Ecto neural progenitor cell (in vitro differentiated cells): ENCODE results near the gene RPL7A.
A peak's percentile ranks its signal among the peaks of the same experiment; 100 is the strongest.

Experiments used
- DNase-seq: peaks from one replicate; pipeline ENCODE4 v3.0.0-alpha.2; 2018; ENCODE audit warnings: low spot score

Gene RPL7A

DNA sequence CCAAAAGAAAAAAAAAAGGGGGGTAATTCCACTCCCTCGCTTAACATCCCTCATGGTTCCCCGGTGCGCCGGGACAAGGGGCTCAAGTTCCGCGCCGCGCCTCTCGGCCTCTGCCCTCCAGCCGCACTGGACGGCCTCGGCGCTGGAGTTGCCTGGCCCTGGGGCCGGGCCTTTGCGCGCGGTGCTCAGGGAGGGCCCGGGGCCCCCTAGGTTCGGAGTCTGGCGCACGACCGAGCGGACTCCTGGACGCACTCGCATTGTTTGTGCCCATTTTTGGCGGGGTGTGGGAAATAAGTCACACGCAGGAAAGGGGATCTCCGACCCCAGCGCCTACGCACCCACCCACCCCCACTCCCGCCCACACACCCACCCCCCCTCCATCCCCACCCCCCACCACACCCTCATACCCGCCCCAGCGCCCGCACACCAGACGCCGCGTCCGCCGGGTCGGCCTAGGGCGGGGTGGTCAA lies 468 bp upstream of the RPL7A start:
- peak; percentile 70 for DNase-seq

GRCh38 chr9:133348718-133349573 lies 928 bp downstream of the RPL7A start:
- DNase-seq = no peak

DNA sequence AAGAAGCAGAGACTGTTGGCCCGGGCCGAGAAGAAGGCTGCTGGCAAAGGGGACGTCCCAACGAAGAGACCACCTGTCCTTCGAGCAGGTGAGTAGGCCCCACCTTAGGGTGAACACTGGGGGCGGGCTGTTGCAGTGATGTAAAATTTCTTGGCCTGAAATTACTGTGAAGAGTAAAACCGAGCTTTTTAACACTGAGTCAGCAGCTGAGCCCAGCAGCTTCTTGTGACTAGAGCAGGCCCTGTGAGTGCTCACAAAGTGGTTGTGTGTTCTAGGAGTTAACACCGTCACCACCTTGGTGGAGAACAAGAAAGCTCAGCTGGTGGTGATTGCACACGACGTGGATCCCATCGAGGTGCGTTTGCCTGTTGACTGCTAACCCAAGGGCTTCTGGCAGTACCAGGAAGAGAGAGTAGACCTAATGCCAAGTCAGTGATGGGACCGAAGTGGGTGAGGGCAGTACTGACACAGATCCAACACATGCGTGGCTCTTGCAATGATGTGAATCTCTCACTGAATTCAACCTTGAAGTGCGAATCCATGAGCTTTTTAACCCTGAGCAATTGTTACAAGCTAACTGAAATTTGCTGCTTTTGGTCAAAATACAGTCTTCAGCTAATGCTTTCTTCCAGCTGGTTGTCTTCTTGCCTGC lies 2.1 kb downstream of the RPL7A start:
- no peak for DNase-seq

- DNase-seq = no peak
Measured at GRCh38 chr9:133351526-133351907, 3.5 kb downstream of the RPL7A start.

- peak; percentile 70 for DNase-seq
Measured at GRCh38 chr9:133351908-133352634, 4.1 kb downstream of the RPL7A start.

DNA sequence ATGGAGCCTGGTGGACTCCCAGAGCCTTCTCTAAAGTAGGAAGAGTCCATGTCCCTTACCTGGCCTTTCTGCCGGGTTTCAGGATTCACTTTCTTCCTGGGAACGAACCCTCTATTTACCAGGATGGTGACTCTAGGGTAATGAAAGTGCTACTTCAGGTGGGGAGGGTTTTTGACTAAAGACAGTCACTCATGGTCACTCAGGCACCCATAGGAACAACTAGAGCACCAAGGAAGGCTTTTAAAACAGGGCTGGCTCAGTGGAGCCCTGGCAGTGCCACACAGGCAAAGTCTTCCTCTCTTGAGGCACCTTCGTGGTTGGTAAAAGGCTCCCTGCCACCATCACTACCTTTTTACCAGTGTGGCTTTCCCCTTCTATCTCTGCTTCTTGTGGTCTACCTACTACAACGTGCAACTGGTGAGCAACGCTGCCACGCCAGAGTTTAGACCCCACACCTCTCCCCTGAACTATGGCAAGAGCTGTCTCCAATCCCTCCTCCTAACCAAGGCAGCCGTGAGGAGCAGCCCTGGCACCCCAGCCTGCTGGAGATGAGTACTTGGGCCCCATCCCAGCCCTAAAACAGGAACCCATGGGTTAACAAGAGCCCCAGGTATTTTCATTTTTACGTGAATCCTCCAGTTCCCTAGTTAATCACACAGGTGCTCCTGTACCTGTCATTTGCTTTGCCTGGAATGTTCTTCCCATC lies 4.8 kb downstream of the RPL7A start:
- no peak for DNase-seq

DNA sequence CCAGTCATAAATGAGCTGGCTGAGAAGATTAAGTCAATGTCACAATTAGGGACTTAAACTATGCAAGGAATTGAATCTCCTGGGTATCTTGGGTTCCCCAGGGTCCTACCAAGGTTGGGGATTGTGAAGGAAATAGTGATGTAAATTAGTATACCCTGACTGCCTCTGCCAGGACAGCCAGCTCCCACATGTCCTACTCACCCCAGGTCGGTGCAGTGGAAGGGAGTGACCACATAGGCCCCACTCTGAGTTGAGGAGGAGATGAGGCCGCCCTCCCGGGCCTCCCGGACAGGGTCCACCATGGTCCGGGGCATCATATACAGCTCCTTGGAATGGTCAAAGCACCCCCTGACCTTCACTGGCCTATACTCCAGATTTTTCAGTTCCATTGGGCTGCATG lies 5.5 kb downstream of the RPL7A start:
- DNase-seq = no peak

DNA sequence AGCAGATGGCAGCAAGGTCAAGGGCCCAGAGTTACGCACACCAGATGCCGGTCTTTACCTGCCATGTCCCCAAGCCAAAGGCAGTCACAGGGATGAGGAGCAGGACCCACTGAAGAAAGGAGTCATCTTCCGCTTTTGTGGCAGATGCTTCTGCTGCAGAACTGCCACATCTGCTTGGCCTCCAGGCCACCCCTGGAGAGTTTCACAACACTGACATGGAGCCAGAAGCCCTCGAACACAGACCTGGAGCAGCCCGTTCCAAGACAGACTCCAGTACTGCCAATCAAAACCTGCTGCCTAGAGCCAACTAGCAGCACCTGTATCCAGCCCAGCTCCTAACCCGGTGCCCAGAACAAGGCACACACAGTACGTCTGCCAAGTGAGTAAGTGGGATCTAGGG lies 6.7 kb downstream of the RPL7A start:
- no peak for DNase-seq

GRCh38 chr9:133355881-133356357 lies 7.9 kb downstream of the RPL7A start:
- DNase-seq = no peak

DNA sequence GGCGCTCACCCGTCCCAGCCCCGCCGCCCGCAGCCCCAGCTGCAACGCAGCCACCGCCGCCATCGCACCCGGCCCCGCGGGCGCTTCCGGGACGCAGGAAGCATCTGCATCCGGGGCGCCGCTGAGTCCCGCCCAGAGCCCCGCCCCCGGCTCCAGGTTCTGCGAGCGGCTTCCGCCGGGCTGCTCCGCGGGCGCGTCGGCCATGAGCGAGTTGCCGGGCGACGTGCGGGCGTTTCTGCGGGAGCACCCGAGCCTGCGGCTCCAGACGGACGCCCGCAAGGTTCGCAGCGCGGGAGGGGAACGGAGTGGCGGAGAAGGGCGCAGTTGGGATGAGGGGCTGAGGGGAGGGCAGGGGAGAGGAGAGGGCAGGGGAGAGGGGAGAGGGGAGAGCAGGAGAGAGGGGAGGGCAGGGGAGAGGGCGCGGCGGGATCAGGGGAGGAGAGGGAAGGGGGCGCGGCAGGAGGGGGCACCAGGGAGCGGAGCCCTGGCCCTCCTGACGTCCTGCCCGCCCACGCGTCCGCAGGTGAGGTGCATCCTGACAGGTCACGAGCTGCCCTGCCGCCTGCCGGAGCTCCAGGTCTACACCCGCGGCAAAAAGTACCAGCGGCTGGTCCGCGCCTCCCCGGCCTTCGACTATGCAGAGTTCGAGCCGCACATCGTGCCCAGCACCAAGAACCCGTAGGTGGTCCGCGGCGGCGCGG lies 8.5 kb downstream of the RPL7A start, which contains the start of the genes SURF1 and SURF2:
Gene SURF1, minus strand, starts transcription at position 97 of the 701 bp plus-strand sequence. Its CDS starts 34 bp downstream, at position 63.
Gene SURF2, plus strand, starts transcription at position 160 of the 701 bp plus-strand sequence. Its CDS starts 43 bp downstream, at position 203.
- DNase-seq = peak; percentile 91

GRCh38 chr9:133357656-133358055 lies 9.6 kb downstream of the RPL7A start:
- DNase-seq = no peak

DNA sequence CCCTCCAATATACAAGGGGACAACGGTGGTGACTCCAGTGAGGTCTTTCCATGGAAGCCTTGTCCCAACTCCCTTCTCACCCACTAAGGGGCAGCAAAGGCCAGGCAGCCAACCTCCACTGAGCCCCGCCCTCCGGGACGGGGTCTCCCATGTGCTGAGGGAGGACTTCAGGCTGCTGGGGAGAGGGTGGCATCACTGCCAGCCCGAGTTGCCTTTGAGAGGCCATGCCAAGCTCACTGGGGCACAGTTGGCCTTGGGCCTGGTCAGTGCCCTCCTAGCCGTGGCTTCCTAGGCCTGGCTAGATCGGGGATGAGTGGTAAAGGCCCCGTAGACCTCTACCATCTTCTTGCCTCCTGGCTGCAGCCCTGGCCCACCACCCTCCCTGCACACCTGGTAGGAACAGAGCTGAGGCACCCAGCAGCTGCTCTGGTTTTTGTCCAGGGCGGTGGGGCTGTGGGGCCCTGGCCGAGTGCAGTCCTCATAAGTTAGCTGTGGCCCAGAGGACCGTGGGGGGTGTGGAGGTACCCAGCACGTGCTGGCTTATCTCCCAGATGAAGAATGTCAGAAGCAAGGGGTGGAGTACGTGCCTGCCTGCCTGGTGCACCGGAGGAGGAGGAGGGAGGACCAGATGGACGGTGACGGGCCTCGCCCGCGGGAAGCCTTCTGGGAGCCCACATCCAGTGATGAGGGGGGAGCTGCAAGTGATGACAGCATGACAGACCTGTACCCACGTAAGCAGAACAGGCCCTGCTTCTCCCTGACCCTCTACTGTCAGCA lies 11.6 kb downstream of the RPL7A start:
- DNase-seq = no peak

GRCh38 chr9:133360400-133361393 lies 12.7 kb downstream of the RPL7A start:
- DNase-seq = no peak

- DNase-seq = no peak
Measured at GRCh38 chr9:133361507-133362092, 13.6 kb downstream of the RPL7A start.

GRCh38 chr9:133362359-133363044 lies 14.5 kb downstream of the RPL7A start:
- DNase-seq = no peak

DNA sequence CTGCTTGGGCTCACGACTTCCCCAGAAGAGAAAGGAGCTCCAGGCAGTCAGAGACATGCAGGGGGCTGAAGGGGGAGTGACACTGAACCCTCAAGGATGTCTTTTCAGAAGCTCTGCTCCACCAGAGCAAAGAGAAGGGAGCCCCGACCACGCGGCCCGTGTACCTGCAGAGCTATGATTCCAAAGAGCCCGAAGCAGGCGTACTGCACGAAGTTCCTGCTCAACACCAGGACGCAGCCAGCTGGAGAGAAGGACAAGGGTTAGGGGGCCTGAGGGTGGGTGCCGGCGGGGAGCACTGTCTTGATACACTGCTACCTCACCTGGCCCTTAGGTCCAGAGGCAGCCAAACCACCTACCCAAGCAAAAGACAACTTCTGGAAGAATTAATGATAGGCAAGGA lies 18.4 kb downstream of the RPL7A start:
- no peak for DNase-seq

DNA sequence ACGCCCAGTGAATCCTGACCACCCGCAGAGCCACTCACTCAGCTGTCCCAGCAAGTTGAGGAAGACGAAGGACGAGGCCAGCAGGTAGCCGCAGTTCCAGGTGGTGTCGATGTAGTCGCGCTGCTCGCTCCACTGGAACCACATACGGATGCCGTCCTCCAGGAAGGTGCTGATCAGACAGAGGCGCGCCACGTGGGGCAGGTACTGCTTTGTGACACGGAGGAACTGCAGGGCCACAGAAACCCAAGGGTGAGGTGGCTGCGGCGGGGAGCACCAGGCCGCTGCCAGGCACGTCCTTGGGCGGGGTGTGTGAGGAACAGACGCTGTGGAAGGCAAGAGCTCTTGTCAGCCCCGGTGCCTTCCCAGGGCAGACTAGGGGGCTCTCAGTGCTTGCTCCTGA lies 19.2 kb downstream of the RPL7A start:
- no peak for DNase-seq

DNA sequence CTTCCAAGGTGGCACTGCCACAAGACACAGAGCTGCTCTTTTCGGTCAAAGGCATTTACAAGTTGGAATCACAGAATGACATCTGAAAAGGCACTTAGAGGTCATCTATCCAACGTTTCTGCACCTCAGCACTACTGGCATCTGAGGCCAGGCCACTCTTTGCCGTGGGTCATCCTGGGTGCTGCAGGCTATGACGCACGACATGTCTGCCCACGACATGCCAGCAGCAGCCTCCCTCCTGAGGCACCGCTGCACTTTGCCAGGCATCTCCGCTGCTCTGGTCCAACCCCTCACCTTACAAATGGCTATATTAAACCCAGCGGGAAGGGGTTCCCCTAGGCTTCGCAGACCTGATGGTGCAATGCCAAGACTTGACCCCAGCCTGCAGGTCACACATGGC lies 19.8 kb downstream of the RPL7A start:
- no peak for DNase-seq
